Neuronal stem cell (in vitro differentiated cells): ENCODE results near the gene ACTL6B.

Experiments used
- DNase-seq: peaks from one replicate; pipeline ENCODE4 v3.0.0-alpha.2; 2013; ENCODE audit warnings: low spot score
- H2AFZ ChIP-seq: one replicate; pipeline ENCODE4 v1.6.1; 2013; ENCODE audit warnings: mild to moderate bottlenecking, low read length, inconsistent platforms
- H2AK5ac ChIP-seq: 2 replicates; pipeline ENCODE4 v1.6.1; 2013; ENCODE audit warnings: low read depth, mild to moderate bottlenecking, inconsistent platforms, low read length, moderate library complexity, mixed read lengths
- H2BK120ac ChIP-seq: 2 replicates; pipeline ENCODE4 v1.6.1; 2013; ENCODE audit warnings: low read depth, mild to moderate bottlenecking, inconsistent platforms, low read length, moderate library complexity, mixed read lengths
- H2BK12ac ChIP-seq: one replicate; pipeline ENCODE4 v1.6.1; 2013; ENCODE audit warnings: low read length, inconsistent platforms
- H2BK15ac ChIP-seq: 2 replicates; pipeline ENCODE4 v1.6.1; 2013; ENCODE audit warnings: mild to moderate bottlenecking, low read length, inconsistent platforms, mixed read lengths
- H2BK5ac ChIP-seq: one replicate; pipeline ENCODE4 v1.6.1; 2013; ENCODE audit warnings: inconsistent platforms, mild to moderate bottlenecking, low read length, moderate library complexity
- H3K14ac ChIP-seq: one replicate; pipeline ENCODE4 v1.6.1; 2013; ENCODE audit warnings: low read length, inconsistent platforms
- H3K18ac ChIP-seq: 2 replicates; pipeline ENCODE4 v1.6.1; 2013; ENCODE audit warnings: low read length, inconsistent platforms
- H3K23ac ChIP-seq: 2 replicates; pipeline ENCODE4 v1.6.1; 2013; ENCODE audit warnings: low read depth, mild to moderate bottlenecking, mixed read lengths, low read length, inconsistent platforms; ENCODE audit not compliant: poor library complexity
- H3K27ac ChIP-seq: replicated peaks from 3 replicates; pipeline ENCODE4 v1.5.1; 2013; ENCODE audit warnings: low read length, inconsistent platforms
- H3K27me3 ChIP-seq, 3 experiments: 2 replicates each; pipeline ENCODE4 v1.6.1; 2013; ENCODE audit warnings: low read length in 3 of 3, mild to moderate bottlenecking in 2 of 3, inconsistent platforms in 1 of 3, low read depth in 1 of 3, mixed read lengths in 1 of 3, moderate library complexity in 1 of 3; ENCODE audit not compliant: control insufficient read depth in 3 of 3, insufficient read depth in 3 of 3
- H3K36me3 ChIP-seq, 2 donors: replicated peaks in 1 of 2; 2 replicates each; pipeline ENCODE4 v1.6.1; 2013; ENCODE audit warnings: low read length in 2 of 2; ENCODE audit not compliant: control insufficient read depth in 2 of 2, insufficient read depth in 2 of 2
- H3K4ac ChIP-seq: 2 replicates; pipeline ENCODE4 v1.6.1; 2013; ENCODE audit warnings: inconsistent platforms, mild to moderate bottlenecking, low read length, moderate library complexity
- H3K4me1 ChIP-seq, 2 donors: 1 replicate in 1 of 2; 2 replicates in 1 of 2; pipeline ENCODE4 v1.6.1; 2013; ENCODE audit warnings: low read length in 2 of 2, low read depth in 1 of 2; ENCODE audit not compliant: control insufficient read depth in 2 of 2, insufficient read depth in 1 of 2
- H3K4me2 ChIP-seq: one replicate; pipeline ENCODE4 v1.6.1; 2013; ENCODE audit warnings: mild to moderate bottlenecking, low read length, inconsistent platforms; ENCODE audit not compliant: insufficient read depth, poor library complexity, severe bottlenecking
- H3K4me3 ChIP-seq, 2 donors: 2 replicates each; pipeline ENCODE4 v1.5.1; 2013; ENCODE audit warnings: low read length in 2 of 2, mild to moderate bottlenecking in 2 of 2, inconsistent platforms in 1 of 2, moderate library complexity in 1 of 2
- H3K79me1 ChIP-seq: one replicate; pipeline ENCODE4 v1.6.1; 2013; ENCODE audit warnings: low read depth, mild to moderate bottlenecking, inconsistent platforms, low read length, moderate library complexity
- H3K9ac ChIP-seq: one replicate; pipeline ENCODE4 v1.6.1; 2013; ENCODE audit warnings: mild to moderate bottlenecking, low read depth, low read length, inconsistent platforms; ENCODE audit not compliant: poor library complexity
- H3K9me3 ChIP-seq, 2 donors: replicated peaks in 1 of 2; 2 replicates each; pipeline versions ENCODE3 to v1.6.1; 2013; ENCODE audit warnings: low read length in 2 of 2, mild to moderate bottlenecking in 2 of 2, inconsistent platforms in 1 of 2, low read depth in 1 of 2, mixed read lengths in 1 of 2, moderate library complexity in 1 of 2; ENCODE audit not compliant: control insufficient read depth in 2 of 2, insufficient read depth in 1 of 2
- H4K8ac ChIP-seq: one replicate; pipeline ENCODE4 v1.6.1; 2013; ENCODE audit warnings: low read depth, mild to moderate bottlenecking, inconsistent platforms, low read length, moderate library complexity
- H4K91ac ChIP-seq: one replicate; pipeline ENCODE4 v1.6.1; 2013; ENCODE audit warnings: low read length, low read depth, mild to moderate bottlenecking, inconsistent platforms; ENCODE audit not compliant: poor library complexity
- WGBS, 2 donors: extraction: QIAGEN DNeasy Blood & Tissue Kit; methylation state at CpG; one replicate each; pipeline ENCODE4 v1.1.7; 2013; ENCODE audit warnings: missing lambda C conversion rate in 2 of 2, mixed read lengths in 1 of 2; ENCODE audit not compliant: insufficient read length in 2 of 2, insufficient replicate concordance in 1 of 2; ENCODE audit errors: extremely low coverage in 2 of 2; 5-methylcytosine and 5-hydroxymethylcytosine counted together

ACTL6B gene

DNA sequence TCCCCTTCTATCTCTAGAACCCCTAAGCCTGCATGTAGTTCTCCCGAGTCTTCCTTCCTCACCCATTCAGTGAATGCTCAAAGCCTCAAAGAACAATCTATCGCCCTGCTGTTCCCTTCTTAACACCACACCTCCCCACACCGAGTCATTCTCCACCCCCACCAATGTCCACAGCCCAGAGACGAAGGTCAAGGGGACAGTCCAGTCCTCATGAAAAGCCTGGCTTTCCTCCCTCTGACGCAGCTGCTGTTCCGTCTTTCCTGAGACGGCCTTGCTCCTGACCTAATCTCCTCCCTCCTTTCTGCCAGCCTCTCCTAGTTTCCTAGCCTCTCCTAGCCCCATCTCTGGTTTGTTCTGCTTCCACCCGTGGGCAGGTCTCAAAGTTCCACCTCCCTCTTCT is 34.7 kb downstream of the ACTL6B start:
- no peak overlapping the region for H3K4ac ChIP-seq
- H2AFZ ChIP-seq = no peak overlapping the region
- H3K18ac ChIP-seq = no peak overlapping the region
- no peak overlapping the region for H3K23ac ChIP-seq
- no peak overlapping the region for H3K4me3 ChIP-seq
- no peak overlapping the region for H2BK120ac ChIP-seq
- no CpG with 5 or more reads among the region's 8 CpGs for whole genome bisulfite sequencing, 2 donors
- H3K27me3 ChIP-seq = no peaks in the 10 kb centered on the region
- H2BK15ac ChIP-seq = no peak overlapping the region
- no peak overlapping the region for H2BK12ac ChIP-seq
- H3K9ac ChIP-seq = no peak overlapping the region
- no peak overlapping the region for H4K8ac ChIP-seq
- H4K91ac ChIP-seq = no peak overlapping the region
- no peak overlapping the region for H3K4me2 ChIP-seq
- H3K4me1 ChIP-seq = peaks cover 0 to 3% of the 10 kb centered on the region in 2 donors
- H3K9me3 ChIP-seq = no peaks in the 10 kb centered on the region
- no peaks in the 10 kb centered on the region for H3K79me1 ChIP-seq
- no peak overlapping the region for H2AK5ac ChIP-seq
- no peak for DNase-seq
- H2BK5ac ChIP-seq = no peak overlapping the region
- H3K27ac ChIP-seq = no peak overlapping the region
- H3K36me3 ChIP-seq = peaks cover 0 to 3% of the 10 kb centered on the region in 2 donors
- no peak overlapping the region for H3K14ac ChIP-seq

DNA sequence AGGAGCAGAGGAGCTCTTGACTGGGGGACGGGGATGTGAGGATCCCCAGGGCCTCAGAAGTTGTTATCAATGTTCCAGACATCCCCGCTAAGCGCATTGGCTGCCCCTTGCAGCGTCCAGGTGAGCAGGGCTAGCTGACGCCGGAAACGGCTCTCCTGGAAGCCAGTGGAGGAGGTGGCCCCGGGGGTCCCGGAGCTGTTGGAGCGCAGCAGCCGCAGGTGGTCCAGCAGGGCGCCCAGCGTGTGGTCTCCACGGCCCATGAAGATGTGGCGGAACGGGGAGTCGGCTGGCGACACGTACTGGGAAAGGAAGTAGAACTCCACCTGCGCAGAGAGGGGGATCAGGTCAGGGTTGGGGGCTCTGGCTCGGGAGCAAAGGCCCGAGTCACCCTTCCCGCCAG is 35.4 kb downstream of the ACTL6B start:
- Histone ChIP-seq H3K27me3 (no peaks in the 10 kb centered on the region), H2BK5ac (peak overlapping the region; percentile 66), H3K14ac (no peak overlapping the region), H3K18ac (peak overlapping the region; percentile 71), H3K27ac (no peak overlapping the region), H2BK12ac (no peak overlapping the region), H3K23ac (no peak overlapping the region), H3K9ac (no peak overlapping the region), H3K4me1 (no peaks in the 10 kb centered on the region), H3K79me1 (no peaks in the 10 kb centered on the region), H3K9me3 (no peaks in the 10 kb centered on the region), H2AFZ (no peak overlapping the region), H3K4me2 (no peak overlapping the region), H3K4me3 (no peak overlapping the region), H2BK120ac (no peak overlapping the region), H4K8ac (no peak overlapping the region), H4K91ac (no peak overlapping the region), H2AK5ac (no peak overlapping the region), H3K36me3 (peaks cover 0 to 3% of the 10 kb centered on the region in 2 donors), H3K4ac (no peak overlapping the region), H2BK15ac (no peak overlapping the region)
- no peak for DNase-seq
- no CpG with 5 or more reads among the region's 23 CpGs for WGBS, 2 donors

DNA sequence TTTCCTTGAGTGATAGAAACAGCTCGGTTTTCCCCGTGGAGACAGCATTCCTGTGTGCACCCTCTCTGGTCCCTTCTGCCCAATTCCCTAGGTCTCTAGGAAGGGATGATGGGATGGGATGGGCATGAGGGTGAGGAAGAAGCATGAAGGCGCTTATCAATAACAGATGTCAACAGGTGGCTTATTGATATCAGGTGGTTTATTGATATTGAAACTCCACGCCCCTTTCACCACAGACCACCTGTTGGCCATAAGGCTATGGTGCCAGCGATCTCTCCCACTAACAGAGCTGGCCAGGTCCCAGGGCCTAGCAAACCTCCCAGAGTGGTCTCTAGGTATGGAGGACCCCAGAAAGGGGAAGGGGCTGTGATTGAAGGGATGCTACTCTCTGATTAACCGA is 36.0 kb downstream of the ACTL6B start:
- H3K79me1 ChIP-seq = no peaks in the 10 kb centered on the region
- H4K91ac ChIP-seq = no peak overlapping the region
- no peak overlapping the region for H2AFZ ChIP-seq
- no peak overlapping the region for H3K27ac ChIP-seq
- no peak overlapping the region for H4K8ac ChIP-seq
- WGBS, 2 donors = no CpG with 5 or more reads among the region's 6 CpGs
- no peaks in the 10 kb centered on the region for H3K4me1 ChIP-seq
- no peak overlapping the region for H3K18ac ChIP-seq
- H2BK15ac ChIP-seq = no peak overlapping the region
- H3K4me2 ChIP-seq = no peak overlapping the region
- peaks cover 0 to 3% of the 10 kb centered on the region in 2 donors for H3K36me3 ChIP-seq
- H2BK12ac ChIP-seq = no peak overlapping the region
- H3K9ac ChIP-seq = peak overlapping the region; percentile 77
- no peak overlapping the region for H3K23ac ChIP-seq
- H3K4me3 ChIP-seq = no peak overlapping the region
- no peak overlapping the region for H3K14ac ChIP-seq
- peak overlapping the region; percentile 66 for H2BK5ac ChIP-seq
- no peak overlapping the region for H3K4ac ChIP-seq
- H3K9me3 ChIP-seq = no peaks in the 10 kb centered on the region
- no peaks in the 10 kb centered on the region for H3K27me3 ChIP-seq
- no peak overlapping the region for H2AK5ac ChIP-seq
- no peak overlapping the region for H2BK120ac ChIP-seq
- DNase-seq = no peak

GRCh38 chr7:100614308-100614861 is 41.9 kb downstream of the ACTL6B start:
- H4K91ac ChIP-seq = no peak overlapping the region
- H3K27ac ChIP-seq = no peak overlapping the region
- H2BK5ac ChIP-seq = no peak overlapping the region
- no peaks in the 10 kb centered on the region for H3K27me3 ChIP-seq
- DNase-seq = no peak
- peaks cover 0 to 9% of the 10 kb centered on the region in 2 donors for H3K36me3 ChIP-seq
- no peaks in the 10 kb centered on the region for H3K79me1 ChIP-seq
- no peak overlapping the region for H3K14ac ChIP-seq
- H3K23ac ChIP-seq = no peak overlapping the region
- H4K8ac ChIP-seq = no peak overlapping the region
- H3K4me3 ChIP-seq = no peak overlapping the region
- H3K4ac ChIP-seq = no peak overlapping the region
- H3K9me3 ChIP-seq = no peaks in the 10 kb centered on the region
- H3K4me1 ChIP-seq = peaks cover 3 to 6% of the 10 kb centered on the region in 2 donors
- no peak overlapping the region for H2AK5ac ChIP-seq
- no peak overlapping the region for H2BK120ac ChIP-seq
- no peak overlapping the region for H3K4me2 ChIP-seq
- H2AFZ ChIP-seq = no peak overlapping the region
- H3K9ac ChIP-seq = no peak overlapping the region
- no CpG with 5 or more reads among the region's 6 CpGs for WGBS, 2 donors
- H2BK12ac ChIP-seq = no peak overlapping the region
- no peak overlapping the region for H3K18ac ChIP-seq
- no peak overlapping the region for H2BK15ac ChIP-seq
